Mammary epithelial cell (primary cell): Measurements from ENCODE around the gene LSAMP.

Experiments used
- EZH2 ChIP-seq: IDR thresholded peaks from 2 replicates; pipeline ENCODE4 v1.6.1; 2012; ENCODE audit warnings: low read length, inconsistent platforms, borderline replicate concordance
- TF ChIP-seq, protein P1 (sequence below), 2 donors: IDR thresholded peaks in 1 of 2; conservative IDR thresholded peaks in 1 of 2; 2 replicates each; pipeline ENCODE4 v1.5.1; 2011 to 2012; ENCODE audit warnings: inconsistent platforms in 2 of 2, low read length in 2 of 2, mild to moderate bottlenecking in 2 of 2, control low read depth in 1 of 2, low read depth in 1 of 2; ENCODE audit not compliant: insufficient read depth in 1 of 2; ENCODE audit errors: extremely low read depth in 1 of 2

DNA sequence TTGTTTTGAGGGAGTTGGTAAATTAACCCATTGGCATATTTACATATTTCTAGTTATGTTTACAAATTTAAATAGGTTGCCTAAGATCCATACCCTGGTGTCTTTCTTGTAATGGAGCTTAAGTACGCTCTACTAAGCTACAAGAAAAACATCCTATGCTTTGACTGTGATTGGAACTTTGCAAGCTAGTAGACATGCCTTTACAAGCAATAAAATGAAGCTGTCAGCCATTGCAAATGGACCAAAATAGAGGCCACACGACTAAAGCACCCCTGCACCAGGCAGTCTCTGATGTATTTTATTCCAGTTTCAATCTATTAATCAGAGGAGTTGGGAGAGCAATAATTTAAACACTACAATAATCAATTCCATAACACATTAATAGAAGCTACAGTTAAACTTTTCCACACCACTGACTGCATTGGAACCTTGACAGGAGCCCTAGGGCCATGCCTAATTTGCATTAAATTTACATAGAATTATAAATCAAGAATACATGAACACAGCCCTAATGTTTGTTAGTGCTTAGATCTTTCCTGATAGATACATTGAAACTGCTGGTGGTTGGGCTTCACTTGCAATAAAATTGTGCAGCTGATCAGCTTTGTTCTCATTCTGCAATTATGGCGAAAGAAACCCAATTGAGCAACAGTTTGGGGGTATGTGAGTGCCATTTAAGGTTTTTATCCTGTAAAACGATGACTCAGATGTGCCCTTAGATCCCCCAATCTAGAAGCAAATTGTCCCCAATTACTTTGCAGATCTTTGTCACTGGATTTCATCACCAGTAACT is 360.1 kb downstream of the LSAMP start:
- TF ChIP-seq, protein P1, sequence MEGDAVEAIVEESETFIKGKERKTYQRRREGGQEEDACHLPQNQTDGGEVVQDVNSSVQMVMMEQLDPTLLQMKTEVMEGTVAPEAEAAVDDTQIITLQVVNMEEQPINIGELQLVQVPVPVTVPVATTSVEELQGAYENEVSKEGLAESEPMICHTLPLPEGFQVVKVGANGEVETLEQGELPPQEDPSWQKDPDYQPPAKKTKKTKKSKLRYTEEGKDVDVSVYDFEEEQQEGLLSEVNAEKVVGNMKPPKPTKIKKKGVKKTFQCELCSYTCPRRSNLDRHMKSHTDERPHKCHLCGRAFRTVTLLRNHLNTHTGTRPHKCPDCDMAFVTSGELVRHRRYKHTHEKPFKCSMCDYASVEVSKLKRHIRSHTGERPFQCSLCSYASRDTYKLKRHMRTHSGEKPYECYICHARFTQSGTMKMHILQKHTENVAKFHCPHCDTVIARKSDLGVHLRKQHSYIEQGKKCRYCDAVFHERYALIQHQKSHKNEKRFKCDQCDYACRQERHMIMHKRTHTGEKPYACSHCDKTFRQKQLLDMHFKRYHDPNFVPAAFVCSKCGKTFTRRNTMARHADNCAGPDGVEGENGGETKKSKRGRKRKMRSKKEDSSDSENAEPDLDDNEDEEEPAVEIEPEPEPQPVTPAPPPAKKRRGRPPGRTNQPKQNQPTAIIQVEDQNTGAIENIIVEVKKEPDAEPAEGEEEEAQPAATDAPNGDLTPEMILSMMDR (conservative IDR thresholded peaks at IDR 0.05 in 1 of 2, IDR thresholded peaks at IDR 0.05 in 1 of 2; ENCODE audit: extremely low read depth in 1 of 2, insufficient read depth in 1 of 2, low read depth in 1 of 2, low read length in 2 of 2) = no peak
- no peak for TF ChIP-seq EZH2
